Measurements from ENCODE around the gene DDI1.
"Not testable (repeated sequence)": the region's sequence is repeated elsewhere in the genome, so short reads cannot be mapped to it uniquely, and the experiment has no call there.

Gene DDI1

GRCh38 chr11:104041792-104042191, 5.4 kb downstream of the DDI1 start:
- no peak for DNase-seq (ENCODE audit: low read depth)

- DNase-seq (ENCODE audit: low read depth): no peak
These were observed 6.7 kb downstream of the DDI1 start for GRCh38 chr11:104043142-104043541.

- no peak for DNase-seq (ENCODE audit: low read depth)
These were observed 7.3 kb downstream of the DDI1 start for GRCh38 chr11:104043678-104044239.

- no peak for DNase-seq (ENCODE audit: low read depth)
These were observed 9.9 kb downstream of the DDI1 start for GRCh38 chr11:104046331-104046730.

- DNase-seq (ENCODE audit: low read depth): not testable (repeated sequence)
These were observed 10.4 kb downstream of the DDI1 start for GRCh38 chr11:104046858-104047257.

- no peak for DNase-seq (ENCODE audit: low read depth)
These were observed 12.7 kb downstream of the DDI1 start for GRCh38 chr11:104049116-104049515.

GRCh38 chr11:104051778-104052177, 15.3 kb downstream of the DDI1 start:
- DNase-seq (ENCODE audit: low read depth): no peak

GRCh38 chr11:104053743-104054478, 17.5 kb downstream of the DDI1 start:
- no peak for DNase-seq (ENCODE audit: low read depth)

GRCh38 chr11:104054911-104055529, 18.6 kb downstream of the DDI1 start:
- DNase-seq (ENCODE audit: low read depth): no peak

- DNase-seq (ENCODE audit: low read depth): no peak
These were observed 19.2 kb downstream of the DDI1 start for GRCh38 chr11:104055596-104055995.

- no peak for DNase-seq (ENCODE audit: low read depth)
These were observed 21.5 kb downstream of the DDI1 start for GRCh38 chr11:104057908-104058307.

GRCh38 chr11:104058680-104059079, 22.2 kb downstream of the DDI1 start:
- no peak for DNase-seq (ENCODE audit: low read depth)

- no peak for DNase-seq (ENCODE audit: low read depth)
These were observed 23.8 kb downstream of the DDI1 start for GRCh38 chr11:104060004-104060794.

GRCh38 chr11:104060820-104061219, 24.4 kb downstream of the DDI1 start:
- DNase-seq (ENCODE audit: low read depth): no peak

GRCh38 chr11:104061853-104062521, 25.5 kb downstream of the DDI1 start:
- DNase-seq (ENCODE audit: low read depth): no peak

- DNase-seq (ENCODE audit: low read depth): no peak
These were observed 27.7 kb downstream of the DDI1 start for GRCh38 chr11:104064034-104064630.

GRCh38 chr11:104067534-104067933, 31.1 kb downstream of the DDI1 start:
- DNase-seq (ENCODE audit: low read depth): no peak

- DNase-seq (ENCODE audit: low read depth): no peak
These were observed 37.7 kb downstream of the DDI1 start for GRCh38 chr11:104073950-104074705.

- DNase-seq (ENCODE audit: low read depth): no peak
These were observed 38.7 kb downstream of the DDI1 start for GRCh38 chr11:104075091-104075490.

- DNase-seq (ENCODE audit: low read depth): no peak
These were observed 39.3 kb downstream of the DDI1 start for GRCh38 chr11:104075706-104076105.

- no peak for DNase-seq (ENCODE audit: low read depth)
These were observed 40.0 kb downstream of the DDI1 start for GRCh38 chr11:104076455-104076854.
